Adrenal gland (tissue), 12 donors: Measurements from ENCODE around the gene KRTAP10-7. TPM values are rescaled to one million over a fixed set of nuclear protein-coding genes. Genes with fewer than 3 reads are reported as not detected.

Experiments used
- DNase-seq, 7 donors: peaks; one replicate each; pipeline ENCODE4 v3.0.0-alpha.2; 2019 to 2020
- H3K27ac ChIP-seq, 5 donors: fragments of 200-600 bp; sonication (generic) in 4 of 5; 1 replicate in 3 of 5; 2 replicates in 2 of 5; pipeline versions ENCODE4 v1.5.1 to v1.8.0; 2016 to 2020; ENCODE audit warnings: mild to moderate bottlenecking in 1 of 5
- H3K27me3 ChIP-seq: fragments of 200-600 bp; 2 replicates; pipeline ENCODE4 v1.8.0; 2021
- H3K36me3 ChIP-seq, 2 donors: fragments of 200-600 bp; replicated peaks in 1 of 2; 1 replicate in 1 of 2; 2 replicates in 1 of 2; pipeline versions ENCODE4 v1.5.1 to v1.8.0; 2018 to 2022
- H3K4me1 ChIP-seq, 2 donors: fragments of 200-600 bp; replicated peaks in 1 of 2; 1 replicate in 1 of 2; 2 replicates in 1 of 2; pipeline versions ENCODE4 v1.5.1 to v1.8.0; 2018 to 2021
- H3K4me3 ChIP-seq, 4 donors: fragments of 200-600 bp; sonication (generic) in 3 of 4; one replicate each; pipeline ENCODE4 v1.5.1; 2016 to 2018
- H3K9me3 ChIP-seq, 3 donors: fragments of 200-600 bp; sonication (generic) in 1 of 3; replicated peaks in 1 of 3; 1 replicate in 2 of 3; 2 replicates in 1 of 3; pipeline versions ENCODE4 v1.5.1 to v1.8.0; 2016 to 2021
- CTCF ChIP-seq, 6 experiments: fragments of 450-650 bp in 4 of 6; fragments of 200-600 bp in 2 of 6; sonication (generic) in 1 of 6; IDR thresholded peaks; 1 replicate in 5 of 6; 2 replicates in 1 of 6; pipeline versions ENCODE4 v1.5.1 to v1.8.0; 2016 to 2021; ENCODE audit warnings: antibody characterized with exemption in 6 of 6, mild to moderate bottlenecking in 2 of 6, moderate library complexity in 1 of 6
- POLR2A ChIP-seq, 2 donors: fragments of 450-650 bp; IDR thresholded peaks; one replicate each; pipeline ENCODE4 v1.6.1; 2017; ENCODE audit warnings: antibody characterized with exemption in 2 of 2, mild to moderate bottlenecking in 2 of 2, moderate library complexity in 1 of 2
- WGBS, 4 donors: extraction: QIAGEN DNeasy Blood & Tissue Kit in 2 of 4; methylation state at CpG; one replicate each; pipeline versions ENCODE4 v1.1.5 to v1.1.7; 2013 to 2017; 5-methylcytosine and 5-hydroxymethylcytosine counted together
- intact Hi-C, 2 donors: fragments of 100-400 bp; cut with DNase I; formaldehyde crosslinking; loops; one replicate each; pipeline versions ENCODE4 v1.14.1 to v1.15.0; 2022 to 2023
- polyA plus RNA-seq, 3 donors: library from polyadenylated mRNA; stranded (reverse); fragments of 200-250 nt in 2 of 3; fragments of 350-450 nt in 1 of 3; fragmentation: Illumina TruSeq in 1 of 3; extraction: RNeasy Lipid Tissue Mini Kit (QIAGEN cat#74804) in 1 of 3; gene quantifications; one replicate each; pipeline ENCODE4 v1.2.3, GENCODE V29; 2013 to 2014
- total RNA-seq, 9 donors: library from RNA; depleted of rRNA in 4 of 9; stranded (reverse); fragments of >200 nt in 4 of 9; fragments of 120-200 nt in 1 of 9; fragmentation: NEBNext Ultra II Directional in 1 of 9; extraction: Animal tissue kit (Norgen Biotek cat#: 25700) in 1 of 9; gene quantifications; one replicate each; pipeline versions ENCODE4 v1.1.0 to v1.2.4, GENCODE V29; 2013 to 2023
- donor health status: healthy with polysubstance abuse.
- donor health status: Bipolar disorder and iron deficiency.
- donor health status: DM: yes; HTN: yes; CAD: no.
- donor health status: DM: no; HTN: no; CAD: no.
- donor health status: DM: no; HTN: no; CAD: no.
- donor health status: DM: yes; HTN: yes; CAD: no.

KRTAP10-7 gene
- total and polyA plus RNA-seq, 12 donors, result not detected

- 68 to 91% (median 85%) methylated on average over 3 to 8 of the region's 8 CpGs for WGBS, 4 donors
- intact Hi-C loops, result no loop called here
- DNase-seq, result no peak
- no peaks in the 10 kb centered on the region for H3K9me3 ChIP-seq
- no peaks in the 10 kb centered on the region for H3K36me3 ChIP-seq
- H3K4me3 ChIP-seq, result no peak within 1 kb of the TSS
- no peaks in the 10 kb centered on the region for H3K27me3 ChIP-seq
- H3K27ac ChIP-seq, result no peak within 1 kb of the TSS
- TF ChIP-seq POLR2A (IDR thresholded peaks at IDR 0.05) (no peak), CTCF (IDR thresholded peaks at IDR 0.05) (no peak)
- H3K4me1 ChIP-seq, result no peaks in the 10 kb centered on the region
These were observed 11.7 kb downstream of the KRTAP10-7 start, which contains the start of gene KRTAP10-8 for GRCh38 chr21:44612029-44612486. Gene KRTAP10-8 (plus strand): TSS chr21:44612079. CDS start chr21:44612101, 22 bp downstream.

GRCh38 chr21:44612669-44613229, 12.4 kb downstream of the KRTAP10-7 start:
- TF ChIP-seq POLR2A (IDR thresholded peaks at IDR 0.05), result no peak
- no peak for TF ChIP-seq CTCF (IDR thresholded peaks at IDR 0.05)
- intact Hi-C loops, result no loop called here
- Histone ChIP-seq H3K4me3 (no peak overlapping the region), H3K36me3 (no peaks in the 10 kb centered on the region), H3K9me3 (no peaks in the 10 kb centered on the region), H3K27ac (no peak overlapping the region), H3K27me3 (no peaks in the 10 kb centered on the region), H3K4me1 (no peaks in the 10 kb centered on the region)
- DNase-seq, result no peak
- WGBS, 4 donors, result 71 to 82% (median 79%) methylated on average over 12 to 13 of the region's 13 CpGs

GRCh38 chr21:44613386-44614155, 13.2 kb downstream of the KRTAP10-7 start:
- Histone ChIP-seq H3K4me3 (no peak overlapping the region), H3K9me3 (no peaks in the 10 kb centered on the region), H3K27me3 (no peaks in the 10 kb centered on the region), H3K4me1 (no peaks in the 10 kb centered on the region), H3K27ac (no peak overlapping the region), H3K36me3 (no peaks in the 10 kb centered on the region)
- TF ChIP-seq POLR2A (IDR thresholded peaks at IDR 0.05), result no peak
- TF ChIP-seq CTCF (IDR thresholded peaks at IDR 0.05), result no peak
- intact Hi-C loops, result no loop called here
- DNase-seq, result no peak
- 75 to 84% (median 80%) methylated on average over 10 to 26 of the region's 26 CpGs for WGBS, 4 donors

GRCh38 chr21:44614161-44614631, 13.8 kb downstream of the KRTAP10-7 start:
- H3K27ac ChIP-seq, result no peak overlapping the region
- DNase-seq, result no peak
- intact Hi-C loops, result no loop called here
- H3K4me1 ChIP-seq, result no peaks in the 10 kb centered on the region
- H3K9me3 ChIP-seq, result no peaks in the 10 kb centered on the region
- H3K4me3 ChIP-seq, result no peak overlapping the region
- WGBS, 4 donors, result 74 to 88% (median 77%) methylated on average over 10 to 20 of the region's 20 CpGs
- no peaks in the 10 kb centered on the region for H3K27me3 ChIP-seq
- no peaks in the 10 kb centered on the region for H3K36me3 ChIP-seq
- no peak for TF ChIP-seq CTCF (IDR thresholded peaks at IDR 0.05)
